HL-60/S4 (cell line): ENCODE results near the gene IQCH.

Source experiments
- in situ Hi-C: fragments of 300-500 bp; cut with MboI; formaldehyde crosslinking; loops from 2 replicates; pipeline ENCODE4 v1.14.3; 2022; ENCODE audit warnings: low sequenced_read_pairs

The IQCH gene

DNA sequence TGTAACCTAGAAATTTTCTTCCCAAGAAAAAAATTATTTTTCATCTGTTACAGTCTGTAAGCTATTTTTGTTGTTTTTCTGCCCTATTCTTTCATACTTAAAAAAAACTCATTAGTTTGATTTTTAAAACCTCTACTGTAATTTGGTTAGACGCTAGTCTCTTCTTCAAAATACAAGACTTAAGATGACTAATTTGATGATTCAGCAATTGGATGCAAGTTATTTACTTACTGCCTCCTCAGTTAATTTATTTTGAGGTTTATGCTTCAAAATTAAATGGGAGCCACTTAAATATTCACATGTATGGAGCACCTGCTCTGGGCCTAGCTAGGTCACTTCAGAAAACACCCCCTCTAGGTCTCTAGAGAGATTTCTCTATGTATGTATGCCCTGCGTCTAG, 132.4 kb downstream of the IQCH start:
- in situ Hi-C loops: no loop called here

DNA sequence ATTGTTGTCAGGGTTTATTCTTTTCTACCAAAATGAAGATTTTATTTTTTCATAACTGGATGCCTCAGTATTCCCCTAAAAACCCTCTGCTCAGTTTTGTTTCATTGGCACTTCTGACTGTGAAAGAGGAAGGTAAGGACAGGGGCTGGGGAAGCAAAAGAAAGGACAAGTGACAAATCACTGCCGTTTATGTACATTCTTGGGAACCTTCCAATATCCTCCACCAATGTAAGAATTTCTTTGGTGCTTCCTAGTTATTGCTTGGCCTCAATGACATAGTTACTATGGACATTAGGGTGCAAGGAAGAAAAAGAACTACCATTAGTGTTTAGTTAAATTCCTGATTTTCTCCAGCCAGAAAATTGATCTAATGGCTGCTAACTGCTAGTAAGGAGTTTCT, 135.4 kb downstream of the IQCH start:
- in situ Hi-C loops: no loop called here

DNA sequence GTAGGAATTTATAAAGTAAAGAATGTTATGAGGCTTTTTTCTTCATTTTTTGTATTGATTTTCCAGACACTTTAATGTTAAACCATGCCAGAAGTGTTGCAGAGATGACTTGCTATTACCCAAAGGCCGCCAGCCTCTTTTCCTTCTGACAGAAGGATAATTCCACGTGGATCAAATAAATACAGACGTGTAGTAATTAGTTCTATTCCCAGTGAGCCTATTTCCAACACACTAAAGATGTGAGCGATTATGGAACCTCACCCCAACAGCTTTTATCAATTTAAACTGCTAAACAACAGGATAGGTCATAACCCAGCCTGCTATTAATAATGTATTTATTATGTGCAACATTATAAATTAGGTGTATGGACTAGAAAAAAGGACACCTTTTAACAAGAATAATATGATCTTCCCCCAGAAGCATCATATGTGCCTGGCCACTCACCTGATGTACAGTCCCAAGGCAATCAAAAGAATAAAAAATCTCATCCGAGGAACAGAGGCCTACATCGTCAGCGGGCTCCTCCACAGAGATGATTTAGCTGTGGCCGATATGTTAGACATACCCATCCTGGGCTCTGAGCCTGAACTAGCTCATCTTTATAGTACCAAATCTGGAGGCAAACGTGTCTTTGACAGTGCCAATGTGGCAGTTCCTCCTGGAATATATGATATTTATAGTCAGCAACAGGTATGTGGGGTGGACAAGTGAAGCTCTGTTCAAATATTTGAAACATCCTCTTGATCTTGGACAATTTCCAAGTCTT, 140.5 kb downstream of the IQCH start:
- in situ Hi-C loops: no loop called here

DNA sequence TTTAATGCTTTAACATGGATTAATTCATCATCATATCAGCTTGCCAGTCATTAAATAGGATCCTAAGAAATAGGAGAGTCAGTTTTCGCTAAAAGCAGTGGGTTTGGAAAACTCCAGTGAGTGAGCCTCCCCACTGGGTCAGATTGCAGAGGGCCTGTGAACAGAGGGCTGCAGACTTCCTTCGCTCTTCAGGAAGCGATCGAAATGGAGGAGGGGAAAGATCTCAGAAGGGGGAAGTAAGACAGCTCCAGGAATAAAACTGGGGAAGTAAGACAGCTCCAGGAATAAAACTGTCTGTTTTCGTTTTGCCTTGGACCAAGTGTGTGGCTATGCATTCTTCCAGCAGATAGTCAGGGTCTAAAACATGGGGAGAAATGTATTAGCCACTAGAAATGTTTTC, 141.5 kb downstream of the IQCH start:
- in situ Hi-C loops: no loop called here

DNA sequence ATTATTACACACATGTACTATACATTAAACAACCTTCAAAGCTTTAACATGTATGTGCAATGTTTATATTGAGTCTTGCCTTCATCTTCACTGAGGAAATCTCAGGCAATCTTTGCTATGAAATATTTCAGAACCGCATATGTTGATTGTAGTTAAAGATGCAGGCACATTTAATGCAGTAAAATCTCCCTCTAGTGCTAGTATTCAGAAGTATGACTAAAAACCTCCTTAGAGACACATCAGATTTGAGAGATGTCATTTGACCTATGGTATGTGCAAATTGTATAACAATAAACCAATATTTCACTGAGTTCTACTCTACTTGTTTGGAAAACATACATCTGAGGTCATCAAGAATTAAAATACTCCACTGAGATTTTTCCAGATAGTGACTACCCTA, 142.6 kb downstream of the IQCH start:
- in situ Hi-C loops: no loop called here

DNA sequence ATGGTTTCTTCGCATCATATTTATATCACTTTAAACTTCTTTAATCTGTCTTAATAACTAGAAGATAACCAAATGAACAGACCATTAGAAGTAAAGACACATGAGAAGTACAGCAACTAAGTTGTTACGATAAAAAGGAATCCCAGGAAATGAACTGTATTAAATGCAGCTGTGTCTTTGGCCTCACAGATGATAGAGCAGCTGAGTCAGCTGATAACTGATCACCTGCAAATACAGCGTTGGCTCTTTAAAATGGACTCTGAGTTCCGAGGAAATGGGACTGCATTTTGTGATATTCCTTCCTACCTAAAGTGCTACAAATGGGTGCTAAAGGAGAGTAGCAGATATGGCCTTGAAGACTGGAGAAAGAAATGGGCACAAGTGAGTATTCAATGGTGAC, 145.3 kb downstream of the IQCH start:
- in situ Hi-C loops: no loop called here

DNA sequence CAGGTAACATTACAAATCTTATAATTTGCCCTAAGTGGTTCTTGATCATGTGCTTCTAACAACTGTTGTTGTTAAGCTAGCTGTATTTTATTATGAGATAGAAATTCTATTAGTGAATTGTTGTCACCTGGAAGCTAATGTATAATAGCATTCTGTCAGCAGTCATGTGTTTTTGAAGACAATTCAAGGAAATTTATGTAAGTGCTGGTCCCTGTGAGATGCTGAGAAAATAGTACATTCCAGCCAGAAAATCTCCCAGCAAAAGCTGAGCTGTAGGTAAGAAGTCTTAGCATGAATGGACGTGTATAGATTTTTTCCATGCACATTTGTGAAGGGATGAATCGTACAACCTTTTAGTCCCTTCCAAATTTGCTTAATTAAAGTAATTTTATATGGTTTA, 146.3 kb downstream of the IQCH start:
- in situ Hi-C loops: no loop called here

DNA sequence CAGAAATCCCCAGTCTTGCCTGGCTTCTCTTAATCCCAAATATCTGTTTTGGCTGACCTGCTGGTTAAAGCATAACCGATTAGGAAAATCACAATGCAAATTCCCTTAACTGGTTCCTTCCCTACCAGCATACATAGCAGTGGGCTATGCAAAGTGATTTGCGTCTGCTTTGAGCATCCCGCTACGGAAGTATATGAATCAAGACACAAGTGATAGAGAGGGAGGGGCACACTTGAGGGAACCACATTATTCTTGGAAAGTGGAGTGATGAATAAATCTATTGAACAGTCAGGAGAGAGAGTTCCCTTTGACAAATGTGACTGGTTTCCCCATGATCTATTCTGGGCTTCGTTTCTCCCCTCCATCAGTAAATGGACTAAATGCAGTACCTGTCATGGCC, 146.8 kb downstream of the IQCH start:
- in situ Hi-C loops: no loop called here

DNA sequence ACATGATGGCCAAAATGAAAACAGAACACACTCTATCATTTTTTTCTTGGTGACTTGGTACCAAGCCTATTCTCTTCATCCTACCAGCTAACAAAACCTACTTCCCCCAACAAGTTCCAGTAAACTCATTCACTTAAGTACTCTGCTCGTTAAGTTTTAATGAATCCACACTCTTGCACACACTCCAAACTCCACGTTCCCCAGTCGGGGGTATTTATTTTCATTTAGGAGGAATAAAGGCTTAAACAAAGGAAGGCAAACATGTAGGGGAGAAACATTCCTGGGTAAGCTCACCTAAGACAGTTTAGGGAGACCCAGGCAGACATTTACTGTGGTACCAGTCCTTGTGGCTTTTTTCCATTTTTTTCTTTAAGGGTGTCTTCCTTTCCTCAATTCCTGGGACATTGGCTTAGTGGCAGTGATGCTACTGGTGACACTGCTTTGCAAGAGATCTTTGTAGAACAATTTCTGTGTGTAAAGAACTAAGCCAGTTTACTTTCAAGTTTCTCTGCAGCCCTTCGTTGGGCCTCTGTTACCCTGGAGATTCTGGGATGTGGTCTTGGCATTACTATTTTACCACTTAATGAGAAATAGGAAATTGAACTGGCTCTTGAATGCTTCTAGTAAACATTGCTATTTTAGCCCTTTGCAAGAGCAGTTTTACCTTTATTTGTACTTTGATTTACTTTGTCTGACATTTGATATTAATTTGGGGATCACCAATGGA, 149.0 kb downstream of the IQCH start:
- in situ Hi-C loops: no loop called here

DNA sequence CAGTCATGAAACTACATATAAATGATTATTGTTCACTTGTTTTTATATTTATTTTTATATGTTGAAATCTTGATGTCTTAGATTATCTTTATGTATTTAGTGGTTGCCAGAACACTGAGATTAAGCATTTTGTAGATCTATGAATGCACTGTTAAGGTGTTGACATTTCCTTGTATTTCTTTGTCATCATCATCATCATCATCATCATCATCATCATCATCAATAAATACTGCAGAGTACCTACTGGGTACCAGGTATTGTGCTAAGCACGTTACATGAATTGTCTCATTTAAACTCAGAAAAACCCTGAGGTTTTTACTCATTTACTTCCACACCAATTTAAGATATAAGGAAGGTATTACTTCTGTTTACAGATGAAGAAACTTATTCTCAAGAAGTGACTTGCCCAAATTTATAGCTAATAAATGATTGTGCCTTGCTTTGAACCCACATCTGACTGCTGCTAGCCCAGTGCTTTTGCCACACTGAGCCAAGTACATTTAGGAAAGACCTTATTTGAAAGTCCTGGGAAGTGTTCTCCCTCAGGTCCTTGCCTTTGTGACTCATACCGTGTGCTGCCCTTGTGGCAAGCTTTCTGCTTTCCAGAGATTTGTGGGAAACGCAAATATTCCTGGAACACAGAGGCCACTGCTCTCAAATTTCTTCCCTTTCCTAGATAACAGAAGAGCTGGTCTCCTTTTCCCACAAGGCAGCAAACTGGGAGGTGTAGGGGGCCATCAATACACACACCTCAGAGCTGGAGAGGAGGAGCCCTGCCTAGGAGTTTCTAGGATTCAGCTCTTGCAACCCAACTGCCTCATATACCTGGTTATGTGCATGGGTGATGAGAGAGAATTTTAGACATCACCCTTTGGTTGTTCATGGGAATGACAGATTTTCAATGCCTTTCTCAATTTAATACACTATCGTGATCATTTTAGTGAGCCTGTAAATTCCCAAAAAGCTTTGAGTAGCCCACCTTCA, 150.9 kb downstream of the IQCH start:
- in situ Hi-C loops: no loop called here

DNA sequence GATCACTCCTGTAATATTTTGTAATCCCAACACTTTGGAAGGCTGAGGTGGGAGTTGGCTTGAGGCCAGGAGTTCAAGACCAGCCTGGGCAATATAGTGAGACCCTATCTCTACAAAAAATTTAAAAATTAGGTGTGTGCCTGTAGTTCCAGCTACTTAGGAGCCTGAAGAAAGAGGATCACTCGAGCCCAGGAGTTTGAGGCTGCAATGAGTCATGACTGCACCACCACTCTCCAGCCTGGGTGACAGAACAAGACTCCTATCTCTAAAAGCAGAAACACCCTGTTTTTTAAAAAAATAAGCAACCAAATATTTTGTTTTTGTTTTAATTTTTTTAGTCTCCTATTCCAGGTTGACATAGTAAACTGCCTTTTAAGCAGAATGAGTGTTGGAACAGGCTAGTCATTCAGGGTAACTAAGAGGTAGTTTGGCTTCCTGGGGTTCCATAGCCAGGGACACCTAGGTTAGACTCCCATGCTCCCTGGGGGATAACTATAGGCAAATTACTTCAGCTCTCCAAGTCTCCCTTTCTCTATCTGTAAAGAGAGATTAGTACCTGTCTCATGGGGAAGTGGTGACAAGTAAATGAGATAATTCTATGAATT, 151.8 kb downstream of the IQCH start:
- in situ Hi-C loops: no loop called here

DNA sequence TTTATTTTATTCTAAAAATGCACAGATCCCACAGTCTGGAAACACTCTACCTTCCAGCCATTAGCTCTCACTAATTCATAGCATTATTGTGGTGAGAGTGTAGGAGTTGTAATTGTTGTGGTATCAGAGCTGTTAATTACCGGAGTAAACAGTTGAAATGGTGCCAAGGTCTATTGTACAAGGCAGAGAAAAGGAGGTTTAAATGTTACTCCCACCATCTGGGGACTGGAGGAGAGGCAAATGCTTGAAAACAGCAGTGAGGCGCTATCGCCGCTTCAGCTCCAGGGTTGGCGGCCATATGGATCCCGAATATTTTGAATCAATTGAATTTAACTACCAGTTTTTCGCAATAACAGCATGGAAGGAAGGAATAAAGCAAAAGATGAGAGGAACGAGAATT, 153.2 kb downstream of the IQCH start:
- in situ Hi-C loops: no loop called here

DNA sequence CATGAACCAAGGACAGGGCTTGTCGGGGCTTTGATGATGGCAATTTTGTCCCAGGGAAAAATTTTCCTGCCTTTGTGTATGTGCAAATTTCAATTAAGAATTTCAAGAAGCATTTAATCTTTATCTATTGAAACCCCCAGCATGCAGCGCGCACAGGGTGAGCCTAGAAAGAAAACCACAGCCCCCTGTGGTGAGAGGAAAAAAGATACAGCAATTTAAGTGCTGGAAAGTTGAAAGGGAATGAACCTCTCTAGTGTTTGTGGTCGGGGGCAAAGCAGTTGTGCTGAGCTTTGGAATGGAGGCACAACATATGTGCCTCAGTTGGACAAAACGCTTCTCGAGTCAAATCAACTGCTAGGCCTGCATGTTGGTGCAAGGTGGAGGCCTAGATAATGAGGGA, 154.6 kb downstream of the IQCH start:
- in situ Hi-C loops: no loop called here

DNA sequence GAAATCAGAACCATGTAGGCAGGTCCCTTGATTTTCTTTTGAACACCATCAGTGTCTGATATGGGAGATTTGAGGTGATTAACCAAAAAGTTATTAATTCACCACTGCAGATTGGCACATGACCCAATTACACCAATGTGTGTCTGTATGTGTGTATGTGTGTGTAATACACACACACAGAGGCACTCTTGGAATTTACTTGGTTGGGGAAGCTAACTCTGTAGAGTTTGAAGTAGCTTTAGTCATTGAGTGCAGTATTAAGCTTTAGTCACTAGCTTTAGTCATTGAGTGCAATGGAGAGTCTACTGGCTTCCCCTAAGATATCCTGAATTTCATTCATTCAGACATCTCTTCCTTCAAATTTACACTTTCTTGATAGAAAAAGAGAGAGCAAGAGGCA, 156.9 kb downstream of the IQCH start:
- in situ Hi-C loops: no loop called here

DNA sequence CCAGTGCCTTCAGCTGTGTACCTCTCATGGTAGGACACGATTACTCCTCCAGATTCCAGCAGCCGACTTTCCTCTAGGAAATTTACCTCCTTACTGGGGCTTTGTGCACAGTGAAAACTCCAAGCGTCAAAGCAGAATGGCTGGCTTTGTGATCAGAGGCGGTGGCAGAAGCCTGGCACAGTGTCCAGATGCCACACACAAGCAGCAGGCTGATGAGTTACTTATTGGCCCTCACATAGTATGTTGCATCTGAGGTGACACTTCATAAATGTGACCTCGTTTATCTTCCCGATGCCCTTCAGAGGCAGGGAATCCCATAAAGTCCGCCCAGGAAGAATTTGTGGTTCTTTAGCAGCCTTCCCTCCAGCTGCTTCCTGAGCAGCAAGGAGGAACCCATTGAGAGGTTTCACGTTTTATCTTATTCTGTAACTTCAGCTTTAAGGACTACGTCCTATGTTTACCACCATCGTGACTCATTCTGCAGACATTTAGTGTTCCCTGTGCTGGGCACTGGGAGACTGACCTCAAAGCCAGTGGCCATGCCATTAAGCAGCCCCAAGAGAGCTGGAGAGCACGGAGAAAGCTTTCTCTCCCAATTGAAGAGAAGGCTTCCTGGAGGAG, 159.3 kb downstream of the IQCH start:
- in situ Hi-C loops: no loop called here

DNA sequence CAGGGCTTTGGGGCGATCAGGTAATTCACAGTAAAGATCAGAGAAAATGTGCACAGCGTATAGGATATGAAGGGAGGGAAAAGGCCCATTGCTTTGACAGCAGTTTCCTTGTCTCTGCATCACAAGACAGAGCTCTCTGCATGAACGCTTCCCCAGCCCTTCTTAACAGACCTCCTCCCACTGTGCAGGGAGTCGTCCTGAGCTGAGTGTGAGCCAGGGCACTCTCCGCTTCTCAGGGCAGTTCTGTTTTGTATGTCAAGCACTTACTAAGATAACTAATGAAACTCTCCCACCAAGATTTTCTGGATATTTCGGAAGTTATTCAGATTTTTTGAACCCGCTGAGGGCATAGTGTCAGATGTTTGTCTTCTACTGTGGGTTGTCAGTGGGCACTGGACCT, 160.6 kb downstream of the IQCH start:
- in situ Hi-C loops: no loop called here

DNA sequence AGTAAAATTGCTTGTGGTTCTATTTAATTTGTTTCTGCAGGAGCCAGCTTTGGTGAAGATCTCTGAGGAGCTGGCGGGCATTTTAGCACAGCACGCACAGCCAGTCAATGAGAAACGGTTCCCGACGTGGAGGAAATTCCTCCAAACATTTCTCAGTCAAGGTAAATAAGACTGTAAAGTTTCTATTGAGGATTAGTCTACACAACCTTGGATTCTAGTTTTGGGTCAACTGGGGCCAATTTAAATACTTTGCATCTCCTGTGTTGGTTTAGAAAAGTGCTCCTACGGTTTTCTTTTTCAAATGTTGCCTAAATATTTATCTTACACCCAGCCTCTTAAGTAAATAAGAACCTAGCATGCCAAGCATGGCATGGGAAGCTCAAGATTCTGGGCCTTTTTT, 162.3 kb downstream of the IQCH start:
- in situ Hi-C loops: no loop called here

DNA sequence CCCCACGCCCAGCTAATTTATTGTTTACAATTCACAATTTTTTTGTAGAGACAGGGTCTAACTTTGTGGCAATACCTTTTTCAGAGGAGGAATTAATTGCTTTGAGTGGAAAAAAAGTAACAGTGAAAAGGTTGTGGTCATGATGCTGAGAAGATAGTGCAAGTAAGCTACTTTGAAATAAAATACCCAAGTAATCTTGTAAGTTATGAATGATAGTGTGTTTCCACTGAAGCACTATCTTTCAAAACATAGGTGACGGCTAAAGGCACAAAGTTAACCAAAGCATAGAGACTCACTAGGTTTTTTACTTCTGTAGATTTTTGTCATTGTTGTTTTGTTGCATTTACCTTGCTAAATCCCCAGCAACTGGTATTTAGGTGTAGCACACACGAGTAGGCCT, 165.1 kb downstream of the IQCH start:
- in situ Hi-C loops: no loop called here

DNA sequence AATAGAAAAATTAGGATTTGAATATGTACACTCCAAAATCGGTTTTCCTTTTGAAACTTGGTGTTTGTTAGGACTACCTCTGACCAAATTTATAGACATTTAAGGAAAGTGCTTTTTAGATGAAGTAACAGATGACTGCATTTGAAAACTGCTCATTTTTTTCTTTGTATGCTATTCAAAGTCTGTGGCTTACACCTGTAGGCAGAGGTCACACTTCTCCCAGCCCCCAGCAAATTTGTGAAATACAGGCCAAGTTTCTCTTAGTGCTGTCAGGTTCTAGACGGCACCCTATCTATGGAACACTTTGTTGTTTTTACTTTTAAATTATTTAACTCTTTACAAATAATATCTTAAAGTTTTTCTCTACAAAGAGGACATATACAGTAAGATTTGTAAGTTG, 165.6 kb downstream of the IQCH start:
- in situ Hi-C loops: no loop called here

DNA sequence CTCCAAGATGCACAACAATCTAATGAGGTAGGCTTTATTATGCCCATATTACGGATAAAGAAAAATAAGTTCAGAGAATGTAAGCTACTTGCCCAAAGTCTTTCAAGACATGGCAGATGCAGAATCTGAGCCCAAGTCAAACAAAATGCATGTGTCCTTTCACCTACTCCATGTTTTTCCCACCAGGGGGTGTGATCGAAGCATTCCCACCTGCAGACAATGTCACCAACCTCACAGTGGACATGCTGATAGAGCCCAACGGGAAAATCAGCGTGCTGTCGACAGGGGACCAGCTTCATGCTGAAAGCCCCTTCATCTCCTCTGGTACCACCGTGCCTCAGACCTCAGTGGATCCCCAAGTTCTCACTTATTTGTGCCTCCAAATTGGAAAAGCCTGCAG, 166.5 kb downstream of the IQCH start:
- in situ Hi-C loops: no loop called here

DNA sequence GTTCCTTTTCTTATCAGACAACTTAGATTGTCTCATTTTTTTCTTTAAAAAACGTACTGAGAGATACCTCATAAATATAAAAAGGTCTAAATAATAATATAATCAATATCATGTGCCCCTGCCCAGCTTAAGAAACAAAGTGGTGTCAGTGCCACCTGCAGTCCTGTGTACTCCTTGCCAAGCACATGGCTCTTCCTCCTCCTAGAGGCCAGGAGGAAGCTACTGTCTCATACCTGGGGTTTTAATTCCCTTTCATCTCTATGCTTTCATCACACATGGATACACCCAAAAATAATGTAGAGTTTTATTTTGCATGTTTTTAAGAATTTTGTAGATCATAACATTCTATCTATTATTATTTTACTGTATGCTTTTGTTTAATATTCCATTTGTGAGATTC, 167.7 kb downstream of the IQCH start:
- in situ Hi-C loops: no loop called here
